Cardiac fibroblast (primary cell): ENCODE results near the gene SMNDC1.
A peak's percentile ranks its signal among the peaks of the same experiment; 100 is the strongest.

Source experiments
- DNase-seq, 2 donors: peaks; one replicate each; pipeline versions ENCODE4 v3.0.0 to v3.0.0-alpha.2; 2010; ENCODE audit warnings: low read depth in 2 of 2
- H3K4me3 ChIP-seq, 2 donors: replicated peaks in 1 of 2; 1 replicate in 1 of 2; 2 replicates in 1 of 2; pipeline ENCODE4 v1.5.1; 2011; ENCODE audit warnings: low read depth in 2 of 2, low read length in 2 of 2, mild to moderate bottlenecking in 2 of 2, moderate library complexity in 1 of 2
- TF ChIP-seq, protein P1 (sequence below): IDR thresholded peaks from one replicate; pipeline ENCODE4 v1.5.1; 2011; ENCODE audit warnings: low read depth, mild to moderate bottlenecking, low read length, inconsistent platforms

The SMNDC1 gene

DNA sequence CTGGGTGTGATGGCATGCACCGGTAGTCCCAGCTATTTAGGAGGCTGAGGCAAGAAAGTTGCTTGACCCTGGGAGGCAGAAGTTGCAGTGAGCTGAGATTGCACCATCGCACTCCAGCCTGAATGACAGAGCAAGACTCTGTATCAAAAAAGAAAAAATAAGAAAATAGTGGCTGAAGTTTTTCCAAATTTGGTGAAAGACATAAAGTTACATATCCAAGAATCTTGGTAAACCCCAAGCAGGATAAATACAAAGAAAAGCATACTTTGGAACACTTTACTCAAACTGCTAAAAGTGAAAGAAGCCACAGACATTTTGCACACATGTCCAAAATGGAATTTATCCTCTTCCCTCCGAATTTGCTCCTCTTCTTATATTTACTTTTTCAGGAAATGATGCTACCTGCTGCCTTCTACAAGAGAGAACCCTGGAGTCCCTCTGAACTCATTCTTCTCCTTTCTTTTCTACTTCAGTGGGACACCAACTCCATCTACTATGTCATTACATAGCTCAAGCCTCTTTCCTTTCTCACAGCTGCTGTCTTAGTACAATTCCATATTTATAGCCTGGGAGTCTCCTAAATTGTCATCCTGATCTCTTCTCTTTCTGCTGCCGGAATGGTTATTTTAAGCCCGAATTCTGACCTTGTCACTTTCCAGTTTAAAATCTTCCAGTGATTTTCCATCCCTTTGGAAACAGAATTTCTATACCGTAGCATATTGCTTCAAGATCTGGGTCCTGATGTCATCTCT lies 17.3 kb upstream of the SMNDC1 start:
- TF ChIP-seq, protein P1, sequence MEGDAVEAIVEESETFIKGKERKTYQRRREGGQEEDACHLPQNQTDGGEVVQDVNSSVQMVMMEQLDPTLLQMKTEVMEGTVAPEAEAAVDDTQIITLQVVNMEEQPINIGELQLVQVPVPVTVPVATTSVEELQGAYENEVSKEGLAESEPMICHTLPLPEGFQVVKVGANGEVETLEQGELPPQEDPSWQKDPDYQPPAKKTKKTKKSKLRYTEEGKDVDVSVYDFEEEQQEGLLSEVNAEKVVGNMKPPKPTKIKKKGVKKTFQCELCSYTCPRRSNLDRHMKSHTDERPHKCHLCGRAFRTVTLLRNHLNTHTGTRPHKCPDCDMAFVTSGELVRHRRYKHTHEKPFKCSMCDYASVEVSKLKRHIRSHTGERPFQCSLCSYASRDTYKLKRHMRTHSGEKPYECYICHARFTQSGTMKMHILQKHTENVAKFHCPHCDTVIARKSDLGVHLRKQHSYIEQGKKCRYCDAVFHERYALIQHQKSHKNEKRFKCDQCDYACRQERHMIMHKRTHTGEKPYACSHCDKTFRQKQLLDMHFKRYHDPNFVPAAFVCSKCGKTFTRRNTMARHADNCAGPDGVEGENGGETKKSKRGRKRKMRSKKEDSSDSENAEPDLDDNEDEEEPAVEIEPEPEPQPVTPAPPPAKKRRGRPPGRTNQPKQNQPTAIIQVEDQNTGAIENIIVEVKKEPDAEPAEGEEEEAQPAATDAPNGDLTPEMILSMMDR: no peak
- DNase-seq: no peak
- no peak overlapping the region for H3K4me3 ChIP-seq

DNA sequence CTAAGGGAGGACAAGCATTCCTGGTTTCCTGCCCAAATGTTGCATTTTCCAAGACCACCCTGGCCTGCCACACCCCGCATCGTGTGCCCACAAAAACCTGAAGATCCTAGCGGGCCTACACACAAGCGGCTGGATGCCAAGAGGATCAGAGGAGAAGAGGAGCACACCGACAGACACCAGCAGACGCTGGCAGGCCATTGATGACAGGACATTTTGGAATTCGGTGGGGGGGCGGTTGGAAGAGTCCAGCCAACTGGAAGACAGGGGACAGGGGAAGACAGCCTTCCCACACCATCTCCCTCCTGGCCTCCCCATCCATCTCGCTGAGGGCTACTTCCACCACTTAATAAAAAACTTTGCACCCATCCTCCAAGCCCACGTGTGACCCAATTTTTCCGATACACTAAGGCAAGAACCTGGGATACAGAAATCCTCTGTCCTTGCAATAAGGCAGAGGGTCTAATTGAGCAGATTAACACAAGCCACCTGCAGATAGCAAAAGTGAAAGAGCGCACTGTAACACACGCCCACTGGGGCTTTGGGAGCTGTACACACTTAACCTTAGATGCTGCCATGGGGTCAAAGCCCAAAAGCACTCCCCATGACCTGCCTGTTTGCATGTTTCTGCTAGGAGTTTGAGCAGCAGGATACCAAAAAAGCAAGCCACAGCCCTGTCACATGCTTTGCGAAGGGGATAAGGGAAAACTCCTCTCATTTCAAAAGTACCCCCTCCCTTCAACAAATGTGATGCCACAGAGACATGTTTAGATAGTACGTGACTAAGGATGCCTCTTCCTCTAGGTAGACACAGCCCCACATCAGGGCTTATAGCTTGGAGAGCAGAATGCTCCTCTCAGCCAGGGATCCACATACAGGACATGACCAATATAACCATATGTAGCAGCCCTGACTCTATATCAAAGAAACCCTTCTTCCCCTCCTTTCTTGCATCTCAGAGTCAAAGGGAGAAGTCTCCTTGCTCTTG lies 13.4 kb upstream of the SMNDC1 start:
- TF ChIP-seq, protein P1: no peak
- no peak overlapping the region for H3K4me3 ChIP-seq
- DNase-seq: no peak

DNA sequence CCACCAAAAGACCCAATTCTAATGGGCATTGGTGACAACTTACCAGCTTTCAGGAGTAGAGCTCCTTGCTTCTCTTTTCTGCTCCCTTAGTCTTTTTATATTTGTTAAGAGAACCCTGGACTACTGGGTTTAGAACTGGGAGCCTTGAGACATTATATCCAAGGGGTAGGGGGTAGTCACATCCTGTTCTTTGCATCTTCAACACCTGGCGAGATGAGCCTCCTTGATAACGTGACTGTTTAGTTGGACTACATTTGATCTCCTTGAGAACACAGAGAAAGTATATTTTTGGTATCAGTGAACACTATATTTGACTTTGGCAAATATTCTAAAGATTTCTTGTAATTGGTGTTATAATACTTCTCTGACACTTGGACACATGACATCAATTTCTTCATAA lies 9.0 kb upstream of the SMNDC1 start:
- no peak for DNase-seq
- TF ChIP-seq, protein P1: no peak
- H3K4me3 ChIP-seq: no peak overlapping the region

DNA sequence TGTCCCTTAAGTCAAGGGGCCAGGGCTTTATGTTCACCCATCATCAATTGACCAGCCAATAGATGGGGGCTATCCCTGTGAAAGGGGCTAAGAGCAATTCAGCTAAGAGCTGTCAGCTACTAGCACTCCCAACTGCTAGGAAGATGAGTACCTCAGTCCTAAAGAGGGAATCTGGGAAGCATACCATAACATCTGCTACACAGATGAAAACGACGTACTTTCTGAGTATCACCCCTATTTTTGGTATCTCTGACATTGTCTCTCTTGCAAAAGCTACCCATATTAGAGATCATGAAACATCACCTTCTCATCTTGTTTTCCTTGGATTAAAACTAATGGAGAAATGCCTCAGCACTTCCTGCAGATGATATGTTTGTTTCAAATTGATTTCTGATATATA lies 7.5 kb upstream of the SMNDC1 start:
- TF ChIP-seq, protein P1: no peak
- no peak overlapping the region for H3K4me3 ChIP-seq
- no peak for DNase-seq

DNA sequence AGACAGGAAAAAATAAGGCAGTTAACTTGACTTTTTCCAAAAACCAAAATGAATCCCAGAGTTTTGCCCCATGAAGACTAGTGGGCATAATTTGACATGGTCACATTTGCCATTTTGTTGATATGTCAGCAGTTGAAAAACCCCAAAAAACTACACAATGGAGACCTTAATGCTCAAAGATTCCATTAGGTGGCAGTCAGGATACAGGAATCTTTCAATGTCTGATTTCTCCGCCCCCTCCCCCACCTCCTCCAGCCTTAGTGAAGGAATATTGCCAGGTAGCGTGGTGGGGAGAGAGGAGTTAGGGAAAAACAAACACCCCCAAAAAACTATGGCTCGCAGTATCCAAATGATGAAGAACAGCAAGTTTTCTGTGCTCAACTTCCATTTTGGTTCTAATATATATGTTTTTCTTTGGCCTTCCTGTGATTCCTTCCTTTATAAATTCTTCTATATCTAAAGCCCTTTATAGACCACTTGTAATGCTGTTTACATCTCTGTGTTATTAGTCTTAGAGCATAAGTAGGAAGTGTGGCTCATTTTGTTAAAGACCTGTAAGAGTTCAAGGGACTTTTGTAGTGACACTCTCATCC lies 6.7 kb upstream of the SMNDC1 start:
- DNase-seq: peak; percentile 74 to 82
- TF ChIP-seq, protein P1: peak; percentile 61
- H3K4me3 ChIP-seq: no peak overlapping the region

DNA sequence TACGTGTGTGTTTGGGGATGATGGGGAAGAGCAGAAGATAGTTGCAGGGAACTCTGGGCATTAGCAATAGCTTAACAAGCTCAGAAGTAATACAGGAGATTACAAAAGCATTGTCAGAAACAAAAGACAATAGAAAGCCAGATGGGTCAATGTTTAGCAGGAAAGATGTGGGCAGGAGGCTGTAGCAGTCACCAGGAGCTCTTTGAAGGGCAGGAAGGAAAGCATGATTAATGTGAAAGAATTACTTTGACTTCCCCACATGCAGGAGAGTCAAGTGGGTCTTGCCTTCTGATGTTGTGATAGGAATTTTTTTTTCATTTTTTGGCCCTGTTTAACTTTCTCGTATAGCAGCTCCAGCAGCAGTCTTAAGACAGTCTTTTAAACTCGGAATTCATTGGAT lies 6.0 kb upstream of the SMNDC1 start:
- TF ChIP-seq, protein P1: no peak
- no peak overlapping the region for H3K4me3 ChIP-seq
- peak in 1 of 2 donors; percentile 53 for DNase-seq
